ENCODE measurements around the gene SFTPB.
A peak's percentile ranks its signal among the peaks of the same experiment; 100 is the strongest.

The SFTPB gene

GRCh38 chr2:85690932-85691331, 22.9 kb upstream of the SFTPB start:
- no peak overlapping the region for H3K4me3 ChIP-seq (ENCODE audit: low read depth, low read length)
- ChIA-PET POLR2A (no interaction called here), CTCF (interaction anchor here (1.9 kb wide), 1 partner anchor 11 kb away, joined by 12 read pairs; no protein-coding TSS in a partner anchor)
- no peak overlapping the region for H3K27ac ChIP-seq (ENCODE audit: extremely low read depth, low read depth, low read length)
- no peaks in the 10 kb centered on the region for H3K36me3 ChIP-seq (ENCODE audit: control insufficient read depth in 2 of 2, insufficient read depth in 1 of 2, low read length in 2 of 2)
- TF ChIP-seq ZNF10 (tag by site-specific recombination; IDR thresholded peaks at IDR 0.05) = no peak
- no peak for TF ChIP-seq ZNF391 (tag by site-specific recombination; IDR thresholded peaks at IDR 0.05; ENCODE audit: borderline replicate concordance, low read depth)
- no peak for TF ChIP-seq OSR2 (tag by site-specific recombination; IDR thresholded peaks at IDR 0.05)
- TF ChIP-seq ZNF184 (tag by site-specific recombination; IDR thresholded peaks at IDR 0.05) = no peak
- H3K4me1 ChIP-seq (ENCODE audit: control insufficient read depth, insufficient read depth, low read length) = peaks cover 6% of the 10 kb centered on the region
- H3K9me3 ChIP-seq (ENCODE audit: control insufficient read depth, insufficient read depth, low read depth, low read length) = no peaks in the 10 kb centered on the region

- CTCF ChIA-PET = interaction anchor here (0.6 to 1.7 kb wide), 2 partner anchors 21 to 242 kb away, joined by 3 to 6 read pairs; no protein-coding TSS in a partner anchor
- Histone ChIP-seq H3K27ac (ENCODE audit: extremely low read depth, low read depth, low read length) (no peak overlapping the region), H3K9me3 (ENCODE audit: control insufficient read depth, insufficient read depth, low read depth, low read length) (no peaks in the 10 kb centered on the region), H3K36me3 (ENCODE audit: control insufficient read depth in 2 of 2, insufficient read depth in 1 of 2, low read length in 2 of 2) (no peaks in the 10 kb centered on the region), H3K4me3 (ENCODE audit: low read depth, low read length) (no peak overlapping the region), H3K4me1 (ENCODE audit: control insufficient read depth, insufficient read depth, low read length) (peaks cover 6% of the 10 kb centered on the region)
- POLR2A ChIA-PET = no interaction called here
- TF ChIP-seq ZNF449 (tag by site-specific recombination; IDR thresholded peaks at IDR 0.05) = no peak
- TF ChIP-seq ZNF660 (tag by site-specific recombination; IDR thresholded peaks at IDR 0.05) = no peak
- TF ChIP-seq ZNF501 (tag by site-specific recombination; IDR thresholded peaks at IDR 0.05) = no peak
- TF ChIP-seq ZBTB7A (tag by site-specific recombination; IDR thresholded peaks at IDR 0.05; ENCODE audit: low read depth) = no peak
- TF ChIP-seq ZNF114 (tag by site-specific recombination; IDR thresholded peaks at IDR 0.05) = no peak
- TF ChIP-seq ZNF121 (tag by site-specific recombination; IDR thresholded peaks at IDR 0.05) = no peak
- TF ChIP-seq ZBTB10 (tag by site-specific recombination; IDR thresholded peaks at IDR 0.05) = no peak
- TF ChIP-seq ZNF548 (tag by site-specific recombination; IDR thresholded peaks at IDR 0.05) = no peak
- TF ChIP-seq ZNF391 (tag by site-specific recombination; IDR thresholded peaks at IDR 0.05; ENCODE audit: borderline replicate concordance, low read depth) = no peak
- TF ChIP-seq ZNF433 (tag by site-specific recombination; IDR thresholded peaks at IDR 0.05; ENCODE audit: low read depth) = no peak
- TF ChIP-seq ZNF266 (tag by site-specific recombination; IDR thresholded peaks at IDR 0.05; ENCODE audit: low read depth) = no peak
- TF ChIP-seq ZEB2 (tag by site-specific recombination; IDR thresholded peaks at IDR 0.05) = no peak
Observed at GRCh38 chr2:85684806-85685205, 16.8 kb upstream of the SFTPB start.

GRCh38 chr2:85684380-85684779, 16.4 kb upstream of the SFTPB start:
- ChIA-PET POLR2A (no interaction called here), CTCF (interaction anchor here (1.1 kb wide), 1 partner anchor 11 kb away, joined by 4 read pairs; the partner anchor contains the start of gene GNLY)
- Histone ChIP-seq H3K36me3 (ENCODE audit: control insufficient read depth in 2 of 2, insufficient read depth in 1 of 2, low read length in 2 of 2) (no peaks in the 10 kb centered on the region), H3K27ac (ENCODE audit: extremely low read depth, low read depth, low read length) (no peak overlapping the region), H3K4me3 (ENCODE audit: low read depth, low read length) (no peak overlapping the region), H3K9me3 (ENCODE audit: control insufficient read depth, insufficient read depth, low read depth, low read length) (no peaks in the 10 kb centered on the region), H3K4me1 (ENCODE audit: control insufficient read depth, insufficient read depth, low read length) (peaks cover 6% of the 10 kb centered on the region)
- TF ChIP-seq ZNF521 (tag by site-specific recombination; IDR thresholded peaks at IDR 0.05) (0 out of 2 replicates have a peak, but pooled peaks have one; percentile 28), ZNF112 (tag by site-specific recombination; IDR thresholded peaks at IDR 0.05) (no peak), ZBTB8A (tag by site-specific recombination; IDR thresholded peaks at IDR 0.05) (no peak), ZNF600 (tag by site-specific recombination; IDR thresholded peaks at IDR 0.05) (no peak), ZNF776 (tag by site-specific recombination; IDR thresholded peaks at IDR 0.05; ENCODE audit: borderline replicate concordance) (no peak), ZNF404 (tag by site-specific recombination; IDR thresholded peaks at IDR 0.05) (no peak), ZNF623 (tag by site-specific recombination; IDR thresholded peaks at IDR 0.05) (no peak), ZNF629 (tag by site-specific recombination; IDR thresholded peaks at IDR 0.05) (no peak), HOXC10 (CRISPR knock-in tag; IDR thresholded peaks at IDR 0.05) (no peak), ZSCAN4 (tag by site-specific recombination; IDR thresholded peaks at IDR 0.05) (peak; percentile 83), ZNF76 (tag by site-specific recombination; IDR thresholded peaks at IDR 0.05; ENCODE audit: borderline replicate concordance, low read depth) (no peak), ZFHX2 (tag by site-specific recombination; conservative IDR thresholded peaks at IDR 0.05) (0 out of 2 replicates have a peak, but pooled peaks have one; percentile 23), ZNF514 (tag by site-specific recombination; IDR thresholded peaks at IDR 0.05) (no peak), ZNF37A (tag by site-specific recombination; IDR thresholded peaks at IDR 0.05) (no peak)
